ENCODE measurements around the gene GSTT2B. TPM values are rescaled to one million over a fixed set of nuclear protein-coding genes. Genes with fewer than 3 reads are reported as not detected.

The GSTT2B gene
- total RNA-seq, 1 donor from 2014 or later, result not detected

DNA sequence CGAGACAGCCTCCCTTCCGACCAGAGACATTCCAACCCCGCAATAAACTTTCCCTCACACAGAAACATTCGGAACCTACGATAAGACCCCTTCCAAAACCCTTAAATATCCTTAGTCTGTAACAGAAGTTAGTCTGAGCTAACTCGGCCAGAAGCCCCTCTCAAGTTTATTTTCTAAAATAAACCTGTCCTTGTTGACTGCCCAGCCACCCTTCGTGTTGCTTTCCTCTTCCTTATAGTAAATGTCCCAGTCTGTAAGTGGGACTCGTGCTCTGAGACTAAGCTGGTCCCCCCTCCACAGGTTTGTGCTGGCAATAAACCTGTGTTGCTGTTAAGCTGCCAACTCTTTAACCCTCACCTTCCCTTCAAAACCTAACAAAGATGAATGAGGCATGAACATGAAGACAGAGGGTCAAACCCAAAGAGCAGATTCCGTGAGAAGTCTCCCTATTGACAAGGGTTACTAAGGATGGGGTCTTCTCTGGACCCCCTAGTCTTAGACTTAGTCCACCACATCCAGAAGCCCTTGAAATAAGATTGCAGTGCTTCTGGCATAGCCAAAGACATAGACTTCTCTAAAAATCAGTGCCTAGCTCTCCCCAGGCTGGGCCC is 48.6 kb downstream of the GSTT2B start:
- H3K36me3 ChIP-seq, result no peaks in the 10 kb centered on the region

DNA sequence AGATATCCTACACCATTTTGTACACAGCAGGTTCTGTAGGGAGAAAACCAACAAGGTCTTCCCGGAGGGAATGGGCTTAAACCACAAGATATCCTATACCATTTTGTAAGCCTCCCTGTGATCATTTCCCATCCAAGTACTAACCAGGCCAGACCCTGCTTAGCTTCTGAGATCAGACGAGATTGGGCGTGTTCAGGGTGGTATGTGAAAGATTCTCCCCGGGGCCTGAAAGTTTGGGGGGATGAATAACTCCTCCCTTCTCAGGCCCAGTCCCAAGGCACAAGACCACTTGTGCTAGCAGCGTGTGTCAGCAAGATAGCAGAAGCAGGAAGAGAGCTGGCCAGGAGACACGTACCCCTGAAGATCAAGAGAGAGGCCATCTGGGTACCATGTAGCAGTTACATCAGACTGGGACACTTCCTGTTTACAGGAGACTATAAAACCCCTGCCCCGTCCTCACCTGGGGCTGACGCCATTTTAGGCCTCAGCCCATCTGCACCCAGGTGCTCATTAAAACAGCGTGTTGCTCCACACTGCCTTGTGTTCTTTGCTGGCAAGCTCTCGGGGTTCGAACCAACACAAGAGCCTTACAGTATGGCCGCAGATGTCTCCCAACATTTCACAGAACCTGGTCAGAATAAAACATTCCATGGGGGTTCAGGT is 49.5 kb downstream of the GSTT2B start:
- Histone ChIP-seq H4K20me1 (ENCODE audit: low read depth) (no peaks in the 10 kb centered on the region), H3F3A (ENCODE audit: low read depth) (peaks cover 33% of the 10 kb centered on the region), H3K79me2 (ENCODE audit: low read depth) (no peaks in the 10 kb centered on the region), H3K27me3 (no peaks in the 10 kb centered on the region), H3K4me3 (no peak overlapping the region), H2AFZ (replicated peaks) (no peak overlapping the region), H3K36me3 (no peaks in the 10 kb centered on the region), H3K9ac (no peak overlapping the region), H3K9me3 (ENCODE audit: low read depth) (no peaks in the 10 kb centered on the region), H3K27ac (no peak overlapping the region), H3K4me1 (peaks cover 4% of the 10 kb centered on the region), H3K4me2 (no peak overlapping the region)
- H3K36me3 Mint-ChIP-seq, result peaks cover 2% of the 10 kb centered on the region
- H3K27me3 Mint-ChIP-seq (ENCODE audit: insufficient read depth, low read depth), result peaks cover 3% of the 10 kb centered on the region
- H3K27ac Mint-ChIP-seq, result no peak overlapping the region
- H3K4me1 Mint-ChIP-seq, result peaks cover 25% of the 10 kb centered on the region
- H3K4me3 Mint-ChIP-seq, result no peak overlapping the region
- DNase-seq (ENCODE audit: low spot score), result no peak
- no peak for TF ChIP-seq EZH2 (IDR thresholded peaks at IDR 0.05)
- no peak for TF ChIP-seq EZH2phosphoT487 (IDR thresholded peaks at IDR 0.05)
- TF ChIP-seq CTCF (IDR thresholded peaks at IDR 0.05), result no peak
- no peaks in the 10 kb centered on the region for H3K9me3 Mint-ChIP-seq

More for the DNA sequence above, 48.6 kb downstream of the GSTT2B start:
- Mint-ChIP-seq H3K4me3 (peak overlapping the region; percentile 7), H3K27me3 (ENCODE audit: insufficient read depth, low read depth) (peaks cover 3% of the 10 kb centered on the region), H3K9me3 (no peaks in the 10 kb centered on the region), H3K4me1 (peaks cover 21% of the 10 kb centered on the region), H3K36me3 (no peaks in the 10 kb centered on the region), H3K27ac (peak overlapping the region; percentile 51)
- H3F3A ChIP-seq (ENCODE audit: low read depth), result peaks cover 33% of the 10 kb centered on the region
- H3K9ac ChIP-seq, result no peak overlapping the region
- TF ChIP-seq CTCF (IDR thresholded peaks at IDR 0.05) (no peak), EZH2phosphoT487 (IDR thresholded peaks at IDR 0.05) (no peak), EZH2 (IDR thresholded peaks at IDR 0.05) (no peak)
- peaks cover 4% of the 10 kb centered on the region for H3K4me1 ChIP-seq
- H3K4me2 ChIP-seq, result no peak overlapping the region
- H4K20me1 ChIP-seq (ENCODE audit: low read depth), result no peaks in the 10 kb centered on the region
- H3K79me2 ChIP-seq (ENCODE audit: low read depth), result no peaks in the 10 kb centered on the region
- no peak overlapping the region for H3K27ac ChIP-seq
- no peak for DNase-seq (ENCODE audit: low spot score)
- H3K27me3 ChIP-seq, result no peaks in the 10 kb centered on the region
- H3K9me3 ChIP-seq (ENCODE audit: low read depth), result no peaks in the 10 kb centered on the region
- no peak overlapping the region for H3K4me3 ChIP-seq
- H2AFZ ChIP-seq (replicated peaks), result no peak overlapping the region

DNA sequence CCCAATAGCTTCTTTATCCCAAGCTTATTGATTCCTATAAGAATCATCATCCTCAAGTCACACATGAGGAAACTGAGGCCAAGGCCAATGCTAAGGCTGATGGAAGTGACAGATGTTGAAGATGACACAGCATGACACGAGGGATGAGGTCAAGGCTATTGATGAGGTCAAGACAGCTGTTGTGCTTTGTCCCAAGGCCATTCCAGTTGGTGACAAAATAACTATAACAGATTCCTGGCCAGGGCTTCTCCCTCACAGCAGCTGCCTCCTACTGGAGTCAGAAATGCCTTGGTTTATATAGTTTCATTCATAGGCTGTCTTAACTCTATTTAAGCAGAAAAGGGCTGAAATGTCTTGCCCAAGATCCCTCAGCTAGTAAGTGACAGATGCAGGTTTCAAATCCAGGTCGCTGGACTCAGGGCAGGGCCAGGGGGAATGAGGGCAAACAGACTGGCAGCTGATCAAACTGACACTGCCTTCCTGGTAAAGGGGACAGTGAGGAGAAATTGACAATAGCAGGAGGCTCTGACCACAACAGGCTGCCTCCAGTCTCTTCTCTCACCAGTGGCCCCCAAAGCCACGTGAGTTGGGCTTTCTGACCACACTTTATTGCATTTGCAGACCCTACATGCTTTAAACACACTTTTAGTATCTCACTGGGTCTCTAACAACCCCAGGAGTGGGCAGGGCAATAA is 50.4 kb downstream of the GSTT2B start:
- no peaks in the 10 kb centered on the region for H3K27me3 ChIP-seq
- no peak for TF ChIP-seq EZH2phosphoT487 (IDR thresholded peaks at IDR 0.05)
- TF ChIP-seq CTCF (IDR thresholded peaks at IDR 0.05), result no peak
- TF ChIP-seq EZH2 (IDR thresholded peaks at IDR 0.05), result no peak
- no peaks in the 10 kb centered on the region for H3K36me3 ChIP-seq
- Mint-ChIP-seq H3K36me3 (peaks cover 2% of the 10 kb centered on the region), H3K27ac (no peak overlapping the region), H3K4me3 (no peak overlapping the region), H3K27me3 (ENCODE audit: insufficient read depth, low read depth) (peaks cover 3% of the 10 kb centered on the region), H3K4me1 (peaks cover 25% of the 10 kb centered on the region), H3K9me3 (no peaks in the 10 kb centered on the region)
- H3K79me2 ChIP-seq (ENCODE audit: low read depth), result no peaks in the 10 kb centered on the region
- H3K27ac ChIP-seq, result no peak overlapping the region
- no peaks in the 10 kb centered on the region for H3K9me3 ChIP-seq (ENCODE audit: low read depth)
- H4K20me1 ChIP-seq (ENCODE audit: low read depth), result no peaks in the 10 kb centered on the region
- peaks cover 4% of the 10 kb centered on the region for H3K4me1 ChIP-seq
- H2AFZ ChIP-seq (replicated peaks), result no peak overlapping the region
- no peak overlapping the region for H3K9ac ChIP-seq
- H3F3A ChIP-seq (ENCODE audit: low read depth), result peaks cover 27% of the 10 kb centered on the region
- no peak overlapping the region for H3K4me2 ChIP-seq
- H3K4me3 ChIP-seq, result no peak overlapping the region
- DNase-seq (ENCODE audit: low spot score), result no peak
